Lower leg skin (tissue), 4 donors: ENCODE results near the gene LEFTY1. TPM values are rescaled to one million over a fixed set of nuclear protein-coding genes. Genes with fewer than 3 reads are reported as not detected.
"Not testable (repeated sequence)": the region's sequence is repeated elsewhere in the genome, so short reads cannot be mapped to it uniquely, and the experiment has no call there.

Source experiments
- DNase-seq, 2 donors: peaks; one replicate each; pipeline ENCODE4 v3.0.0-alpha.2; 2019; ENCODE audit warnings: low spot score in 2 of 2
- H3K4me3 ChIP-seq: fragments of 200-600 bp; sonication (generic); 2 replicates; pipeline ENCODE4 v1.5.1; 2017; ENCODE audit warnings: mild to moderate bottlenecking, low read depth; ENCODE audit not compliant: poor library complexity, severe bottlenecking
- POLR2A ChIP-seq, 2 donors: fragments of 450-650 bp; IDR thresholded peaks; one replicate each; pipeline ENCODE4 v1.6.1; 2016 to 2017; ENCODE audit warnings: antibody characterized with exemption in 2 of 2, mild to moderate bottlenecking in 1 of 2, moderate library complexity in 1 of 2
- WGBS, 2 donors: methylation state at CpG; one replicate each; pipeline ENCODE4 v1.1.5; 2018; 5-methylcytosine and 5-hydroxymethylcytosine counted together
- intact Hi-C: fragments of 100-400 bp; cut with DNase I; formaldehyde crosslinking; loops from one replicate; pipeline ENCODE4 v1.15.0; 2023; ENCODE audit warnings: low total_unique reads
- total RNA-seq, 4 donors: library from RNA; depleted of rRNA; stranded (reverse); fragments of >200 nt; gene quantifications; one replicate each; pipeline ENCODE4 v1.1.0, GENCODE V29; 2016
- TF ChIP-seq, protein P1 (sequence below), 3 donors: fragments of 450-650 bp; IDR thresholded peaks; one replicate each; pipeline ENCODE4 v1.5.1; 2016; ENCODE audit warnings: antibody characterized with exemption in 3 of 3, mild to moderate bottlenecking in 3 of 3, moderate library complexity in 2 of 3

The LEFTY1 gene, protein sequence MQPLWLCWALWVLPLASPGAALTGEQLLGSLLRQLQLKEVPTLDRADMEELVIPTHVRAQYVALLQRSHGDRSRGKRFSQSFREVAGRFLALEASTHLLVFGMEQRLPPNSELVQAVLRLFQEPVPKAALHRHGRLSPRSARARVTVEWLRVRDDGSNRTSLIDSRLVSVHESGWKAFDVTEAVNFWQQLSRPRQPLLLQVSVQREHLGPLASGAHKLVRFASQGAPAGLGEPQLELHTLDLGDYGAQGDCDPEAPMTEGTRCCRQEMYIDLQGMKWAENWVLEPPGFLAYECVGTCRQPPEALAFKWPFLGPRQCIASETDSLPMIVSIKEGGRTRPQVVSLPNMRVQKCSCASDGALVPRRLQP
- total RNA-seq = 1 to 10 TPM in 1 of 4 donors, under 1 TPM in 2, not detected in 1; 0.19 to 1.2 (median 0.39) TPM

DNA sequence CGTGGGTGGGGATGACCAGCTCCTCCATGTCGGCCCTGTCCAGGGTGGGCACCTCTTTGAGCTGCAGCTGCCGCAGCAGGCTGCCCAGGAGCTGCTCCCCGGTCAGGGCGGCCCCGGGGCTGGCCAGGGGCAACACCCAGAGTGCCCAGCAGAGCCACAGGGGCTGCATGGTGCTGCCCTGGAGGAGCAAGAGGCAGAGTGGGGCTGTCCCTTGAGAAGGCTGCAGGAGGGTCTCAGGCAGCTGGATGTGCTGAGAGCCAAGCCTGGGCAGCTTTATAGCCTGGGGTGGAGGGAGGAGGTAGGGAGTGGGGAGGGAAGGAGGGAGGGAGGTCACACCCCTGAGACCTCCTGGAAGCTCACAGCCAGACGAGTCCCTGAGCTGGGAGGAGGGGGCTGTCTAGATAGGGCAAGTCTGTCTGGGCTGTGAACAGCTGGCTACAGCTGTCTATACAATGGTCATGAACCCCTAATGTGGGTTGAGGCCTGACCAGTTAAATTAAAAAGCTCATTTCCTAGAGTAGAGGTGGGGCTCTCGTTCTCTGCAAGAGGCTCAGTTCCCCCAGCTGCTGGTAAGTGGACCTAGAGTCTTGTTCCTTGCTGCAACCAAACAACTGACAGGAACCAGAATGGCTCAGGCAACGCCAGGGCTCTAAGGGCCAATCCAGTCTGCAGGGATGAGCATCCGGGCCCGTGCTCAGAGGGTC is at the start of gene LEFTY1:
LEFTY1 (minus strand) TSS at position 249 of the 704 bp plus-strand sequence; CDS start at position 169, 80 bp downstream.
- intact Hi-C loops = no loop called here
- 84 to 91% methylated on average over 5 to 10 of the region's 11 CpGs for WGBS, 2 donors
- no peak within 1 kb of the TSS for H3K4me3 ChIP-seq
- DNase-seq = no peak
- TF ChIP-seq, protein P1, sequence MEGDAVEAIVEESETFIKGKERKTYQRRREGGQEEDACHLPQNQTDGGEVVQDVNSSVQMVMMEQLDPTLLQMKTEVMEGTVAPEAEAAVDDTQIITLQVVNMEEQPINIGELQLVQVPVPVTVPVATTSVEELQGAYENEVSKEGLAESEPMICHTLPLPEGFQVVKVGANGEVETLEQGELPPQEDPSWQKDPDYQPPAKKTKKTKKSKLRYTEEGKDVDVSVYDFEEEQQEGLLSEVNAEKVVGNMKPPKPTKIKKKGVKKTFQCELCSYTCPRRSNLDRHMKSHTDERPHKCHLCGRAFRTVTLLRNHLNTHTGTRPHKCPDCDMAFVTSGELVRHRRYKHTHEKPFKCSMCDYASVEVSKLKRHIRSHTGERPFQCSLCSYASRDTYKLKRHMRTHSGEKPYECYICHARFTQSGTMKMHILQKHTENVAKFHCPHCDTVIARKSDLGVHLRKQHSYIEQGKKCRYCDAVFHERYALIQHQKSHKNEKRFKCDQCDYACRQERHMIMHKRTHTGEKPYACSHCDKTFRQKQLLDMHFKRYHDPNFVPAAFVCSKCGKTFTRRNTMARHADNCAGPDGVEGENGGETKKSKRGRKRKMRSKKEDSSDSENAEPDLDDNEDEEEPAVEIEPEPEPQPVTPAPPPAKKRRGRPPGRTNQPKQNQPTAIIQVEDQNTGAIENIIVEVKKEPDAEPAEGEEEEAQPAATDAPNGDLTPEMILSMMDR (IDR thresholded peaks at IDR 0.05) = no peak
- TF ChIP-seq POLR2A (IDR thresholded peaks at IDR 0.05) = no peak

- TF ChIP-seq, protein P1 (IDR thresholded peaks at IDR 0.05) = no peak
- no peak for TF ChIP-seq POLR2A (IDR thresholded peaks at IDR 0.05)
- no peak for DNase-seq
- intact Hi-C loops = no loop called here
- no peak overlapping the region for H3K4me3 ChIP-seq
- 91 to 96% methylated on average over 21 of the region's 21 CpGs for WGBS, 2 donors
Measured at GRCh38 chr1:225937048-225937968, 48.4 kb upstream of the LEFTY1 start.

- DNase-seq = no peak
- WGBS, 2 donors = 54 to 60% methylated on average over 3 of the region's 3 CpGs
- TF ChIP-seq, protein P1 (IDR thresholded peaks at IDR 0.05) = no peak
- no peak for TF ChIP-seq POLR2A (IDR thresholded peaks at IDR 0.05)
- intact Hi-C loops = no loop called here
- no peak overlapping the region for H3K4me3 ChIP-seq
Measured at GRCh38 chr1:225936523-225936922, 47.6 kb upstream of the LEFTY1 start.

- DNase-seq, H3K4me3 ChIP-seq, intact Hi-C loops: not testable (repeated sequence)
- 51 to 61% methylated on average over 8 of the region's 8 CpGs for WGBS, 2 donors
Measured at GRCh38 chr1:225936086-225936485, 47.1 kb upstream of the LEFTY1 start.

DNA sequence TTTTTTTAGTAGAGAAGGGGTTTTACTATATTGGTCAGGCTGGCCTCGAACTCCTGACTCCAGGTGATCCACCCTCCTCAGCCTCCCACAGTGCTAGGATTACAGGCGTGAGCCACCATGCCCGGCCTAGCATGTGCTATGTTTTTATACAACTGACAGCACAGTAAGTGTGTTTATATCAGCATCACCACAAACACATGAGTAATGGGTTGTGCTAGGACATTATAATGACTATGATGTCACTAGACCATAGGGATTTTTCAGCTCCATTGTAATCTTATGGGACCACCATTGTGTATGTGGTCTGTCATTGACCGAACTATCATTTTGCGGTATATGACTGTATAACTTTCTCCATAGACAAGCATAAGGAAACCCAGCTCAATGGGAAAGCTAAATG is 45.8 kb upstream of the LEFTY1 start:
- WGBS, 2 donors = 94 to 95% methylated on average over 5 of the region's 5 CpGs
- intact Hi-C loops = no loop called here
- H3K4me3 ChIP-seq = no peak overlapping the region

More for the DNA sequence above, 45.8 kb upstream of the LEFTY1 start:
- no peak for TF ChIP-seq POLR2A (IDR thresholded peaks at IDR 0.05)
- TF ChIP-seq, protein P1 (IDR thresholded peaks at IDR 0.05) = no peak
- no peak for DNase-seq
